Endothelial cell of umbilical vein (primary cell): ENCODE data around the gene ACTG1. TPM values are rescaled to one million over a fixed set of nuclear protein-coding genes. Genes with fewer than 3 reads are reported as not detected.

Experiments used
- BruUV-seq: library from RNA; stranded (reverse); fragments of 400-500 nt; replicated peaks from 2 replicates; lab custom pipeline; 2021; lab: Mats Ljungman, UMichigan
- CTCF ChIA-PET: fragments of 300-600, 350-600 bp; sonication (Branson Sonifier 250); formaldehyde crosslinking; loops from one replicate; lab custom pipeline; 2021; ENCODE audit warnings: antibody characterized with exemption, inconsistent platforms; lab: Charles Lee
- POLR2A ChIA-PET: fragments of 300-600, 350-600 bp; sonication (Branson Sonifier 250); formaldehyde crosslinking; loops from one replicate; lab custom pipeline; 2021; ENCODE audit warnings: antibody characterized with exemption, inconsistent platforms; lab: Charles Lee
- DNase-seq: peaks from one replicate; pipeline ENCODE4 v3.0.0-alpha.2; 2011; ENCODE audit warnings: low read depth, low spot score
- FAIRE-seq: peaks from 2 replicates; lab custom pipeline; 2011; peaks lifted over from hg19 to GRCh38; lab: Jason Lieb, UNC
- H2AFZ ChIP-seq: 2 replicates; pipeline ENCODE4 v1.6.0; 2012; ENCODE audit warnings: low read depth, low read length, control low read depth, inconsistent platforms
- H3K27ac ChIP-seq: 2 replicates; pipeline ENCODE4 v1.5.1; 2011; ENCODE audit warnings: low read depth, mild to moderate bottlenecking, control low read depth, low read length, moderate library complexity; ENCODE audit not compliant: insufficient read depth
- H3K27me3 ChIP-seq, 2 experiments: 2 replicates each; pipeline versions ENCODE4 v1.6.0 to v1.6.1; 2011; ENCODE audit warnings: low read length in 2 of 2, mixed read lengths in 1 of 2; ENCODE audit not compliant: control insufficient read depth in 2 of 2, insufficient read depth in 2 of 2
- H3K36me3 ChIP-seq, 2 experiments: 2 replicates in 1 of 2; 3 replicates in 1 of 2; pipeline ENCODE4 v1.5.1; 2011; ENCODE audit warnings: low read length in 2 of 2, mild to moderate bottlenecking in 1 of 2, moderate library complexity in 1 of 2; ENCODE audit not compliant: control insufficient read depth in 2 of 2, insufficient read depth in 2 of 2; ENCODE audit errors: extremely low read depth in 1 of 2
- H3K4me1 ChIP-seq: 3 replicates; pipeline ENCODE4 v1.5.1; 2011; ENCODE audit warnings: mild to moderate bottlenecking, low read length; ENCODE audit not compliant: control insufficient read depth, insufficient read depth; ENCODE audit errors: extremely low read depth
- H3K4me2 ChIP-seq: 2 replicates; pipeline ENCODE4 v1.6.1; 2011; ENCODE audit warnings: low read length, control low read depth, mixed read lengths; ENCODE audit not compliant: insufficient read depth
- H3K4me3 ChIP-seq, 3 experiments: fragments of 200-600 bp in 1 of 3; sonication (generic), shearing (Covaris generic) in 1 of 3; replicated peaks in 1 of 3; 2 replicates each; pipeline ENCODE4 v1.5.1; 2011 to 2016; ENCODE audit warnings: control low read depth in 3 of 3, low read length in 3 of 3, mild to moderate bottlenecking in 2 of 3, inconsistent platforms in 1 of 3, low read depth in 1 of 3, moderate library complexity in 1 of 3; ENCODE audit not compliant: insufficient read depth in 1 of 3
- H3K79me2 ChIP-seq: 2 replicates; pipeline ENCODE4 v1.6.0; 2012; ENCODE audit warnings: low read length, inconsistent platforms; ENCODE audit not compliant: control insufficient read depth, insufficient read depth
- H3K9ac ChIP-seq: replicated peaks from 2 replicates; pipeline ENCODE3; 2011; ENCODE audit warnings: low read length, control low read depth; ENCODE audit not compliant: insufficient read depth; ENCODE audit errors: extremely low read depth
- H3K9me1 ChIP-seq: replicated peaks from 3 replicates; pipeline ENCODE4 v1.6.0; 2011; ENCODE audit warnings: mild to moderate bottlenecking, low read length; ENCODE audit not compliant: control insufficient read depth, insufficient read depth; ENCODE audit errors: extremely low read depth
- H3K9me3 ChIP-seq: replicated peaks from 2 replicates; pipeline ENCODE4 v1.5.1; 2012; ENCODE audit warnings: low read length, inconsistent platforms; ENCODE audit not compliant: control insufficient read depth, insufficient read depth
- H4K20me1 ChIP-seq: replicated peaks from 2 replicates; pipeline ENCODE3; 2011; ENCODE audit warnings: mild to moderate bottlenecking, low read length; ENCODE audit not compliant: control insufficient read depth, insufficient read depth; ENCODE audit errors: extremely low read depth
- EZH2 ChIP-seq: IDR thresholded peaks from 2 replicates; pipeline ENCODE4 v1.6.1; 2012; ENCODE audit warnings: borderline replicate concordance, low read depth, mild to moderate bottlenecking, moderate library complexity, low read length, inconsistent platforms; ENCODE audit not compliant: severe bottlenecking
- FOS ChIP-seq: IDR thresholded peaks from 2 replicates; pipeline ENCODE4 v1.6.1; 2011; ENCODE audit warnings: mild to moderate bottlenecking, low read length, moderate library complexity, borderline replicate concordance; ENCODE audit not compliant: insufficient read depth
- GATA2 ChIP-seq: IDR thresholded peaks from 2 replicates; pipeline ENCODE4 v1.7.0; 2011; ENCODE audit warnings: low read depth, mild to moderate bottlenecking, moderate library complexity, mixed read lengths, low read length; ENCODE audit not compliant: insufficient read length, insufficient read depth
- JUN ChIP-seq: IDR thresholded peaks from 2 replicates; pipeline ENCODE4 v1.6.1; 2011; ENCODE audit warnings: borderline replicate concordance, low read depth; ENCODE audit not compliant: insufficient read length, insufficient read depth
- MAX ChIP-seq: IDR thresholded peaks from 2 replicates; pipeline ENCODE4 v1.6.1; 2011; ENCODE audit not compliant: insufficient read depth, insufficient read length
- MYC ChIP-seq: IDR thresholded peaks from one replicate; pipeline ENCODE4 v1.6.1; 2011; ENCODE audit warnings: mild to moderate bottlenecking, low read depth, low read length
- POLR2A ChIP-seq: IDR thresholded peaks from 2 replicates; pipeline ENCODE4 v1.6.1; 2012; ENCODE audit warnings: low read depth, mild to moderate bottlenecking, control low read depth, low read length
- POLR2AphosphoS5 ChIP-seq: IDR thresholded peaks from 2 replicates; pipeline ENCODE4 v1.6.1; 2012; ENCODE audit warnings: low read depth, mild to moderate bottlenecking, control low read depth, low read length, moderate library complexity; ENCODE audit not compliant: insufficient read depth
- dilution Hi-C: fragments of 300-500 bp; cut with MboI; formaldehyde crosslinking; loops from one replicate; pipeline ENCODE4 v1.15.0; 2019; ENCODE audit warnings: low sequenced_read_pairs; ENCODE audit not compliant: extremely low pct_ligation_motif_present
- intact Hi-C: fragments of 100-400 bp; cut with micrococcal nuclease; formaldehyde crosslinking; loops from one replicate; pipeline ENCODE4 v1.10.0; 2022
- polyA plus RNA-seq, 4 experiments: library from polyadenylated mRNA; depleted of rRNA in 3 of 4; stranded (reverse) in 3 of 4; unstranded in 1 of 4; fragments of >200 nt; gene quantifications; 2 replicates each; pipeline versions ENCODE4 v1.2.1 to v1.2.3, GENCODE V29; 2011 to 2012; ENCODE audit warnings: missing spikeins in 1 of 4
- total RNA-seq: library from RNA; stranded (reverse); gene quantifications from 2 replicates; pipeline ENCODE4 v1.2.3, GENCODE V29; 2021
- TF ChIP-seq, protein P1 (sequence below), 2 donors: IDR thresholded peaks; 1 replicate in 1 of 2; 2 replicates in 1 of 2; pipeline ENCODE4 v1.5.1; 2011; ENCODE audit warnings: low read length in 2 of 2, mild to moderate bottlenecking in 2 of 2, moderate library complexity in 2 of 2, control low read depth in 1 of 2, inconsistent platforms in 1 of 2, low read depth in 1 of 2; ENCODE audit not compliant: insufficient read depth in 1 of 2; ENCODE audit errors: extremely low read depth in 1 of 2

The ACTG1 gene
- total and polyA plus RNA-seq, 2 donors (not counting 3 experiments of a cell fraction or from before 2014, with no cell fraction given), result 6,127 to 10,663 TPM

GRCh38 chr17:81469266-81469665 is 43.3 kb downstream of the ACTG1 start:
- CTCF ChIA-PET, result interaction anchor here (0.7 to 1.4 kb wide), 2 partner anchors 13 to 28 kb away, joined by 3 read pairs; no protein-coding TSS in a partner anchor
- BruUV-seq, result no TSS peak

More at GRCh38 chr17:81469266-81469665, 43.3 kb downstream of the ACTG1 start:
- POLR2A ChIA-PET, result no interaction called here
- Histone ChIP-seq H3K9me1 (no peaks in the 10 kb centered on the region), H3K4me3 (no peak overlapping the region), H3K79me2 (no peaks in the 10 kb centered on the region), H3K9ac (no peak overlapping the region), H3K27me3 (no peaks in the 10 kb centered on the region), H4K20me1 (no peaks in the 10 kb centered on the region), H3K4me2 (no peak overlapping the region), H3K27ac (no peak overlapping the region), H2AFZ (no peak overlapping the region), H3K4me1 (no peaks in the 10 kb centered on the region), H3K36me3 (no peaks in the 10 kb centered on the region), H3K9me3 (no peaks in the 10 kb centered on the region)
- DNase-seq (no peak), FAIRE-seq (no peak)
- TF ChIP-seq EZH2, result no peak
- TF ChIP-seq FOS, result no peak
- no peak for TF ChIP-seq JUN
- TF ChIP-seq MYC, result no peak
- TF ChIP-seq POLR2A, result no peak
- TF ChIP-seq MAX, result no peak
- TF ChIP-seq POLR2AphosphoS5, result no peak
- TF ChIP-seq, protein P1, sequence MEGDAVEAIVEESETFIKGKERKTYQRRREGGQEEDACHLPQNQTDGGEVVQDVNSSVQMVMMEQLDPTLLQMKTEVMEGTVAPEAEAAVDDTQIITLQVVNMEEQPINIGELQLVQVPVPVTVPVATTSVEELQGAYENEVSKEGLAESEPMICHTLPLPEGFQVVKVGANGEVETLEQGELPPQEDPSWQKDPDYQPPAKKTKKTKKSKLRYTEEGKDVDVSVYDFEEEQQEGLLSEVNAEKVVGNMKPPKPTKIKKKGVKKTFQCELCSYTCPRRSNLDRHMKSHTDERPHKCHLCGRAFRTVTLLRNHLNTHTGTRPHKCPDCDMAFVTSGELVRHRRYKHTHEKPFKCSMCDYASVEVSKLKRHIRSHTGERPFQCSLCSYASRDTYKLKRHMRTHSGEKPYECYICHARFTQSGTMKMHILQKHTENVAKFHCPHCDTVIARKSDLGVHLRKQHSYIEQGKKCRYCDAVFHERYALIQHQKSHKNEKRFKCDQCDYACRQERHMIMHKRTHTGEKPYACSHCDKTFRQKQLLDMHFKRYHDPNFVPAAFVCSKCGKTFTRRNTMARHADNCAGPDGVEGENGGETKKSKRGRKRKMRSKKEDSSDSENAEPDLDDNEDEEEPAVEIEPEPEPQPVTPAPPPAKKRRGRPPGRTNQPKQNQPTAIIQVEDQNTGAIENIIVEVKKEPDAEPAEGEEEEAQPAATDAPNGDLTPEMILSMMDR (IDR thresholded peaks at IDR 0.05; ENCODE audit: extremely low read depth in 1 of 2, insufficient read depth in 1 of 2, low read depth in 1 of 2, low read length in 2 of 2), result no peak
- no peak for TF ChIP-seq GATA2
- intact Hi-C loops (no loop called here), dilution Hi-C loops (no loop called here)
